Right cardiac atrium (tissue), 5 donors: ENCODE measurements around the gene NGEF. TPM values are rescaled to one million over a fixed set of nuclear protein-coding genes. Genes with fewer than 3 reads are reported as not detected.
"Not testable (repeated sequence)": the region's sequence is repeated elsewhere in the genome, so short reads cannot be mapped to it uniquely, and the experiment has no call there.

ENCODE experiments used
- ATAC-seq, 2 donors: fragments of 200-7000 bp; cut with Tn5 transposase; one replicate each; pipeline versions ENCODE4 v1.8.0 to v1.9.1; 2020; ENCODE audit warnings: moderate library complexity in 2 of 2, mild to moderate bottlenecking in 1 of 2
- DNase-seq, 3 donors: peaks; one replicate each; pipeline ENCODE4 v3.0.0-alpha.2; 2020
- H3K27ac ChIP-seq: one replicate; pipeline ENCODE4 v1.5.1; 2013; ENCODE audit warnings: mild to moderate bottlenecking, low read length, control low read depth, moderate library complexity
- H3K27me3 ChIP-seq: one replicate; pipeline ENCODE4 v1.6.1; 2013; ENCODE audit not compliant: control insufficient read depth, insufficient read depth
- H3K4me1 ChIP-seq: one replicate; pipeline ENCODE4 v1.6.1; 2013; ENCODE audit warnings: low read length; ENCODE audit not compliant: control insufficient read depth, insufficient read depth
- H3K4me3 ChIP-seq: one replicate; pipeline ENCODE4 v1.5.1; 2013; ENCODE audit warnings: low read length, control low read depth
- H3K9me3 ChIP-seq: one replicate; pipeline ENCODE4 v1.6.1; 2013; ENCODE audit warnings: low read length; ENCODE audit not compliant: control insufficient read depth
- WGBS: extraction: QIAGEN DNeasy Blood & Tissue Kit; methylation state at CpG from one replicate; pipeline ENCODE4 v1.1.7; 2013; 5-methylcytosine and 5-hydroxymethylcytosine counted together
- intact Hi-C, 4 donors: fragments of 100-400 bp; cut with DNase I; formaldehyde crosslinking; loops; one replicate each; pipeline versions ENCODE4 v1.11.0 to v1.14.0; 2022 to 2023
- polyA plus RNA-seq: library from polyadenylated mRNA; stranded (reverse); fragments of 200-250 nt; gene quantifications from one replicate; pipeline ENCODE4 v1.2.3, GENCODE V29; 2013
- total RNA-seq, 4 donors: library from RNA; stranded (reverse); fragmentation: NEBNext Ultra II Directional; extraction: Animal tissue kit (Norgen Biotek cat#: 25700); gene quantifications; one replicate each; pipeline ENCODE4 v1.2.1, GENCODE V29; 2021
- donor health status: healthy with polysubstance abuse.
- donor health status: DM: no; HTN: yes; CAD: no.
- donor health status: DM: no; HTN: no; CAD: no.
- donor health status: DM: no; HTN: yes; CAD: no; lungs with severe emphysema.
- donor health status: DM: yes; HTN: yes; CAD: no.

NGEF gene
- total and polyA plus RNA-seq, 5 donors: 1.5 to 4.2 (median 2.7) TPM

DNA sequence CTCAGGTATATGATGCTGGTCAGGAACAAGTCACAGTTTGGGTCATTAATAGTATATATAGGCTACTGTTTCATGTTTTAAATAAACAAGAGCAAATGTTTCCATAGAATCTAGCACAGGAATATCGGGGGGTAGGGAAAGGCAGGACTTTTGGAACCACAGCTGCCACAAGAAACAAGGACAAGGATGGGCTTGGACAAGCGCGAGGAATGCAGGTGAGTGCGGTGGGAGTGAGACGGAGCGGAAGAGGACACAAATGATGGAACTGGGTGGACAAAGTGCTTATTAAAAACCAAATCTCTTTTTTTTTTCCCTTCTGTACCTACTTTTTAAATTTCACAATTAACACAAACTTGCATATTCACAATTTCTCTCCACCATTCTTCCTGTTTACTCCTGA is 93.9 kb downstream of the NGEF start:
- Histone ChIP-seq H3K4me3 (no peak overlapping the region), H3K9me3 (no peaks in the 10 kb centered on the region), H3K4me1 (no peaks in the 10 kb centered on the region), H3K27me3 (no peaks in the 10 kb centered on the region), H3K27ac (no peak overlapping the region)
- ATAC-seq (no peak), DNase-seq (no peak)
- intact Hi-C loops: no loop called here
- WGBS: 97% methylated on average over 6 of the region's 6 CpGs

- 63% methylated on average over 2 of the region's 2 CpGs for WGBS
- no peaks in the 10 kb centered on the region for H3K4me1 ChIP-seq
- intact Hi-C loops: no loop called here
- H3K4me3 ChIP-seq: no peak overlapping the region
- no peaks in the 10 kb centered on the region for H3K27me3 ChIP-seq
- H3K9me3 ChIP-seq: no peaks in the 10 kb centered on the region
- H3K27ac ChIP-seq: no peak overlapping the region
- no peak for DNase-seq
- no peak for ATAC-seq
Measured at GRCh38 chr2:232913903-232914302, 99.2 kb downstream of the NGEF start.

DNA sequence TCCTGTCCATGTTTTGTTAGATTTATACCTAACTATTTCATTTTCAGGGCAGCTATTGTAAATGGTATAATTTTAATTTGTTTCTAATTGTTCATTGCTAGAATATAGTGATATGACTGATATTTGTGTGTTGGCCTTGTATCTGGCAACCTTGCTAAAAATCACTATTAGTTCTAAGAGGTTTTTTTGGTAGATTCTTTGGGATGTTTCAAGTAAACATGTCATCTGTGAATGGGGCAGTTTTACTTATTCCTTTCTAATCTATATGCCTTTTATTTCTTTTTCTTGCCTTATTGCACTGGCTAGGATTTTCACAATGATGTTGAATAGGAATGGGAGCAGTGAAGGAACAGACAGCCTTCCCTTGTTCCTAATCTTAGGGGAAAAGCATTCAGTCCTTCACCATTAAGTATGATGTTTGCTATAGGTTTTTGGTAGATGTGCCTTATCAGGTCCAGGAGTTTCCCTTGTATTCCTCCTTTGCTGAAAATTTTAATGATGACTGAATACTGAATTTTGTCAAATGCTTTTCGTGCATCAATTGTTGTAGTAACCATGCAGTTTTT is 101.3 kb downstream of the NGEF start:
- Histone ChIP-seq H3K27me3 (no peaks in the 10 kb centered on the region), H3K4me1 (no peaks in the 10 kb centered on the region), H3K27ac (no peak overlapping the region), H3K9me3 (no peaks in the 10 kb centered on the region), H3K4me3 (no peak overlapping the region)
- intact Hi-C loops: no loop called here
- ATAC-seq (no peak), DNase-seq (no peak)
- WGBS: 49% methylated on average over 1 of the region's 1 CpG

DNA sequence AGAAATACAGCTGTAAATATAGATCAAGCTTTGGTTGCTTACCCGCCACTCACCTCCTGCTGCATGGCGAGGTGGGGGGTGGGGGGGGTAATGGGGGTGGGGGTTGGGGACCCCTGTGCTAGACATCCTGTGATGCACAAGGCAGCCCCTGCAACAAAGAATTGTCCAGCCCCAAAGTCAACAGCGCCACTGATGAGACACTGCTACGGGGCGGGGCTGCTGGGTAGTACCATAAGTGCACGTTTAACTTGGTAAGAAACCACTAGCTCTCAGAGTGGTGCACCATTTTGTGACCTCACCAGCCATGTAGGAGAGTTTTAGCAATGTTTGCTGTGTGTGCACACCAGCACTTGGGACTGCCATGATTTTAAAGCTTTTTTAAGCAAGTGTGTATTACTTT is 102.7 kb downstream of the NGEF start:
- no peak for DNase-seq
- no peak overlapping the region for H3K4me3 ChIP-seq
- H3K4me1 ChIP-seq: no peaks in the 10 kb centered on the region
- no peaks in the 10 kb centered on the region for H3K27me3 ChIP-seq
- intact Hi-C loops: no loop called here
- WGBS: 97% methylated on average over 6 of the region's 6 CpGs
- H3K27ac ChIP-seq: no peak overlapping the region
- no peak for ATAC-seq
- no peaks in the 10 kb centered on the region for H3K9me3 ChIP-seq

- intact Hi-C loops: no loop called here
- DNase-seq (no peak), ATAC-seq (no peak)
- no peak overlapping the region for H3K4me3 ChIP-seq
- no peaks in the 10 kb centered on the region for H3K4me1 ChIP-seq
- no peaks in the 10 kb centered on the region for H3K27me3 ChIP-seq
- no peaks in the 10 kb centered on the region for H3K9me3 ChIP-seq
- no peak overlapping the region for H3K27ac ChIP-seq
- WGBS: 30% methylated on average over 6 of the region's 6 CpGs
Measured at GRCh38 chr2:232908695-232909094, 104.4 kb downstream of the NGEF start.

GRCh38 chr2:232907718-232908085 is 105.4 kb downstream of the NGEF start:
- DNase-seq, H3K4me3 ChIP-seq, intact Hi-C loops, H3K27me3 ChIP-seq, ATAC-seq, H3K27ac ChIP-seq, H3K4me1 ChIP-seq, H3K9me3 ChIP-seq: not testable (repeated sequence)
- WGBS: 94% methylated on average over 9 of the region's 9 CpGs

DNA sequence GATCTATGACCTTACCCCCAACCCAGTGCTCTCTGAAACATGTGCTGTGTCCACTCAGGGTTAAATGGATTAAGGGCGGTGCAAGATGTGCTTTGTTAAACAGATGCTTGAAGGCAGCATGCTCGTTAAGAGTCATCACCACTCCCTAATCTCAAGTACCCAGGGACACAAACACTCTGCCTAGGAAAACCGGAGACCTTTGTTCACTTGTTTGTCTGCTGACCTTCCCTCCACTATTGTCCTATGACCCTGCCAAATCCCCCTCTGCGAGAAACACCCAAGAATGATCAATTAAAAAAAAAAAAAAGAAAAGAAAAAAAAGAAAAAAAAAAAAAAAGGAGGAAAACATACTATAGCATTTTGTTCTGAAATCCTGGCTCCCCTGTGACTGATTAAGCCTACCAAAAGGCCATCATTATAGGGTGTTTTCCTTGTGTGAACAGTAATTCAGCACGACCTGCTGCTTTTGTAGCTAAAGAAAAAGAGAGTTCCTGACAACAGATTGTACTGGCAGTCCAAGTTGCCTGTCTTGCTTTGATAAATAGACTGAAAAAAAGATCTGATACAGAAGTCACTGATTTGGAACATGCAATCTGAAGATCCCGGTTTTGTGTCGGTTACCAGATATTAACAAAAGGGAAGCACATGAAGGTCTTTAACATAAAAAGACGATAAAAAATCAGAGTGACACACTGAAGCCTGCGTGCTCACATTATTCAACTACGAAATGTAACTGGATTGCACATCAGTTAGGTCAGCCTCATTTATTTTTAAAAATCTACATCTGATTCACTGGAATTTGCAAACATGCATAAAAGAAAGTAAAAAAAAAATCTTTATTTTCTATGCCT is 106.0 kb downstream of the NGEF start:
- H3K4me3 ChIP-seq, intact Hi-C loops, H3K9me3 ChIP-seq, H3K4me1 ChIP-seq, ATAC-seq, DNase-seq, H3K27ac ChIP-seq, H3K27me3 ChIP-seq: not testable (repeated sequence)
- 53% methylated on average over 9 of the region's 10 CpGs for WGBS

DNA sequence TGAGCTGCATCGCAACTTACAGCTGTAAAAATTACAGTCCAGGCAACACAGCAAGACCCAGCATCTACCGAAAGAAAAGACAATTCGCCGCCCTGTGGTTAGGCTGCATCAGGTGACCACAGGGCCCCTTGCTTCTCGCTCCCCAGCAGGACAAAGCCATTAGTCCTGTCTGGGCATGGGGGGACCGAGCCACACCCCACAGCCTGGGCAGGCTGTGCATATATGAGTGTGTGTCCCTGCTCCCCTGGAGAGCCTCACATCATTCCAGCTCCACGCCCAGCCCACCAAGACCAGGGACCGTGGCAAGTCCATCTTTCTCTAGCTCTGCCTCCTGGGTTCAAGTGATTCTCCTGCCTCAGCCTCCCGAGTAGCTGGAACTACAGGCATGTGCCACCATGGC is 109.1 kb downstream of the NGEF start:
- no peak overlapping the region for H3K4me3 ChIP-seq
- no peak overlapping the region for H3K27ac ChIP-seq
- H3K9me3 ChIP-seq: no peaks in the 10 kb centered on the region
- H3K4me1 ChIP-seq: no peaks in the 10 kb centered on the region
- no peak for ATAC-seq
- no peaks in the 10 kb centered on the region for H3K27me3 ChIP-seq
- intact Hi-C loops: no loop called here
- no peak for DNase-seq
- WGBS: 80% methylated on average over 9 of the region's 9 CpGs

- H3K9me3 ChIP-seq: no peaks in the 10 kb centered on the region
- DNase-seq (peak in 1 of 3 donors; percentile 43), ATAC-seq (peak in 1 of 2 donors; percentile 91)
- H3K4me1 ChIP-seq: no peaks in the 10 kb centered on the region
- no peak overlapping the region for H3K4me3 ChIP-seq
- H3K27ac ChIP-seq: no peak overlapping the region
- 66% methylated on average over 28 of the region's 28 CpGs for WGBS
- intact Hi-C loops: no loop called here
- no peaks in the 10 kb centered on the region for H3K27me3 ChIP-seq
Measured at GRCh38 chr2:232901736-232902578, 111.1 kb downstream of the NGEF start.

DNA sequence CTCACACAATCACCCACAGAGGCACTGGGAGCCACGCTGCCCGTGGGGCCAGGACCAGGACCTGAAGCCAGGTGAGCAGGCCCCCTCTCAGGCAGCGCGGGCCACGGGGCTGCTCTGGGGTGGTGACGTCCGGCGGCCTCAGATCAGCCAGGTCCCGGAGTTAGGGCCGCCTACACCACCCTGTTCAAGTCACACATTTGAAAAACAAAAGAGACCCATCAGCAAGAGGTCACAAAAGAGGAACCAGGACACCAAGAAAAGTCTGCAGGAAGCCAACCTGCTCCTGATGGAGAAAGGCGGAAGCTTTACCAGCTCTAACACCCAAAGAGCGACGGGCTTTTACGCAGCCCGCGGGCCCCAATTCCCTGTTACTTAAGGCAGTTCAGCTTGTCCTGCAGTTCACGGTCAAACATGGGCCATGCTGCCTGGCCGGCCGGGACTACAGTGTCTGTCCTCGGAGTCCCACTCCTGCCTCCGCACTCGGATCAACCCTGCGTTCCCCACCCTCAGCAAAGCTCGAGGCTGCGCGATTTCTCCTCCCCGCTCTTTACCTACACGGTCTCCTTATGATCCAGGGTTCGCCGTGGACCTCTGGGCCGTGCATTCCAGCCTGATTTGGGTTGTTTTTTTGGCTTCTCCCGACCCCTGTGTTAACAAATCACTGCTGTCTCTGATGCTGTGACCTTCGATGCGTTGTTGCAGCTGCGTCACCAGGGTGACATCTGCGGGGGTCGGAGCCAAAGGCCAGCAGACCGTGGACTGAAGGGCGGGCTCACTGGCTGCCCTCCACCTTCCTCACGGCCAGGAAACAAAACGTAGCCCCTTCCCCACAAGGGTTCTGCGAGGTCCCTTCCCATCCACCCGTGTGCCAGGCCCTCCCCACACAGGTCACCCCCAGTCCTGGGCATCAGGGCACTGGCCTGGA is 112.0 kb downstream of the NGEF start:
- Histone ChIP-seq H3K9me3 (no peaks in the 10 kb centered on the region), H3K4me3 (no peak overlapping the region), H3K4me1 (no peaks in the 10 kb centered on the region), H3K27ac (no peak overlapping the region), H3K27me3 (no peaks in the 10 kb centered on the region)
- no peak for DNase-seq
- intact Hi-C loops: no loop called here
- WGBS: 70% methylated on average over 43 of the region's 43 CpGs
- peak in 1 of 2 donors; percentile 20 for ATAC-seq
